Measurements from ENCODE around the gene CEP250.

- TF ChIP-seq CTCF (IDR thresholded peaks at IDR 0.05): no peak
- TF ChIP-seq EP300 (IDR thresholded peaks at IDR 0.05): no peak
- no peak for TF ChIP-seq POLR2AphosphoS5 (IDR thresholded peaks at IDR 0.05)
- TF ChIP-seq POLR2A (IDR thresholded peaks at IDR 0.05): no peak
Measured at GRCh38 chr20:35479798-35480197, 24.4 kb downstream of the CEP250 start.

Measured in suprapubic skin (tissue), 4 donors.